ENCODE results near the gene AKR7A3. TPM values are rescaled to one million over a fixed set of nuclear protein-coding genes. Genes with fewer than 3 reads are reported as not detected.

The AKR7A3 gene
- total and polyA plus RNA-seq, 8 donors, result 24.0 to 510 (median 145) TPM

- intact Hi-C loops (cut with DNase I; ENCODE audit: low total_unique reads), result no loop called here
- WGBS, 5 donors, result 85 to 93% (median 86%) methylated on average over 13 to 16 of the region's 16 CpGs
- Histone ChIP-seq H3K4me1 (no peaks in the 10 kb centered on the region), H3K9me3 (no peaks in the 10 kb centered on the region), H3K27ac (no peak overlapping the region), H3K36me3 (peaks cover 35 to 89% (median 82%) of the 10 kb centered on the region in 4 donors), H3K4me3 (no peak overlapping the region), H3K27me3 (no peaks in the 10 kb centered on the region)
- DNase-seq, result no peak
- TF ChIP-seq POLR2A (IDR thresholded peaks at IDR 0.05), result no peak
- TF ChIP-seq POLR2AphosphoS5 (IDR thresholded peaks at IDR 0.05), result no peak
- TF ChIP-seq, protein P1, sequence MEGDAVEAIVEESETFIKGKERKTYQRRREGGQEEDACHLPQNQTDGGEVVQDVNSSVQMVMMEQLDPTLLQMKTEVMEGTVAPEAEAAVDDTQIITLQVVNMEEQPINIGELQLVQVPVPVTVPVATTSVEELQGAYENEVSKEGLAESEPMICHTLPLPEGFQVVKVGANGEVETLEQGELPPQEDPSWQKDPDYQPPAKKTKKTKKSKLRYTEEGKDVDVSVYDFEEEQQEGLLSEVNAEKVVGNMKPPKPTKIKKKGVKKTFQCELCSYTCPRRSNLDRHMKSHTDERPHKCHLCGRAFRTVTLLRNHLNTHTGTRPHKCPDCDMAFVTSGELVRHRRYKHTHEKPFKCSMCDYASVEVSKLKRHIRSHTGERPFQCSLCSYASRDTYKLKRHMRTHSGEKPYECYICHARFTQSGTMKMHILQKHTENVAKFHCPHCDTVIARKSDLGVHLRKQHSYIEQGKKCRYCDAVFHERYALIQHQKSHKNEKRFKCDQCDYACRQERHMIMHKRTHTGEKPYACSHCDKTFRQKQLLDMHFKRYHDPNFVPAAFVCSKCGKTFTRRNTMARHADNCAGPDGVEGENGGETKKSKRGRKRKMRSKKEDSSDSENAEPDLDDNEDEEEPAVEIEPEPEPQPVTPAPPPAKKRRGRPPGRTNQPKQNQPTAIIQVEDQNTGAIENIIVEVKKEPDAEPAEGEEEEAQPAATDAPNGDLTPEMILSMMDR (IDR thresholded peaks at IDR 0.05), result no peak
- no peak for TF ChIP-seq EP300 (IDR thresholded peaks at IDR 0.05)
These were observed 38.7 kb upstream of the AKR7A3 start for GRCh38 chr1:19327301-19327700.

GRCh38 chr1:19326748-19327065 lies 38.1 kb upstream of the AKR7A3 start:
- Histone ChIP-seq H3K27me3 (no peaks in the 10 kb centered on the region), H3K36me3 (peaks cover 35 to 95% (median 87%) of the 10 kb centered on the region in 4 donors), H3K4me1 (no peaks in the 10 kb centered on the region), H3K27ac (no peak overlapping the region), H3K9me3 (no peaks in the 10 kb centered on the region), H3K4me3 (no peak overlapping the region)
- DNase-seq, result no peak
- intact Hi-C loops (cut with DNase I; ENCODE audit: low total_unique reads), result no loop called here
- WGBS, 5 donors, result 79 to 92% (median 82%) methylated on average over 6 of the region's 6 CpGs
- TF ChIP-seq, protein P1 (IDR thresholded peaks at IDR 0.05), result no peak
- TF ChIP-seq POLR2AphosphoS5 (IDR thresholded peaks at IDR 0.05) (no peak), POLR2A (IDR thresholded peaks at IDR 0.05) (no peak), EP300 (IDR thresholded peaks at IDR 0.05) (no peak)

DNA sequence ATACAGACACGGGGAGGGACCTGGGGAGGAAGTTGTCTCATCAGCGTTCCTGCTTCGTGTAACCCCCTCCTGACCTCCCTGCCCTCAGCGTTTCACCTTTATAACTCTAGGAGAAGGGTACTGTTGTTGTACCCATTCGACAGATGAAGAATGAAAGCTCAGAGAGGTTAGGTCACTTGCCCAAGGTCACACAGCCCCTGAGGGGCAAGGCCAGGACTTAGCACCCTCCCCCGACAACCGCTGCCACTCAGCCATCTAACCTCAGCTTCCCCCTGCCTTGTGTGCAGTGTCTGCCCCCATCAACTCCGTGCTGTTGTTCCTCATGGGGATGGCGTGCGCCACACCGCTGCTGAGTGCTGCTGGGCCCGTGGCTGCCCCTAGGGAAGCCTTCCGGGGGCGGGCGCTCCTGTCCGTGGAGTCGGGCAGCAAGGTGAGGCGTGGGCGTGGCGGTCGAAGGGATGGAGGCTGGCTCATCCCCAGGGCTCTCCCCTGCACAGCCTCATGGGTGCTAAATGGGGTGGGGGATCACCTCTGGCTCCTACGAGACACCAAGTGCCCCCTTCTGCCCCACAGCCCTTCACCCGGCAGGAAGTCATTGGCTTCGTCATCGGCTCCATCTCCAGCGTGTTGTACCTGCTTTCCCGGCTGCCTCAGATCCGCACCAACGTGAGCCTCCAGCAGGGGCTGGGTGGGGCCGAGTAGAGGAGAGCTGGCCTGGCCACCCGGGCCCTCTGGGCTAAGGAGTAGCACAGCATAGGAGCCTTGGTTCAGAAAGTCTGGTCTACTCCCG lies 37.6 kb upstream of the AKR7A3 start:
- no peak for DNase-seq
- Histone ChIP-seq H3K9me3 (no peaks in the 10 kb centered on the region), H3K4me3 (no peak overlapping the region), H3K36me3 (peaks cover 35 to 99% (median 85%) of the 10 kb centered on the region in 4 donors), H3K27me3 (no peaks in the 10 kb centered on the region), H3K27ac (no peak overlapping the region), H3K4me1 (no peaks in the 10 kb centered on the region)
- intact Hi-C loops (cut with DNase I; ENCODE audit: low total_unique reads), result no loop called here
- TF ChIP-seq, protein P1 (IDR thresholded peaks at IDR 0.05), result no peak
- TF ChIP-seq POLR2A (IDR thresholded peaks at IDR 0.05), result no peak
- TF ChIP-seq EP300 (IDR thresholded peaks at IDR 0.05), result no peak
- no peak for TF ChIP-seq POLR2AphosphoS5 (IDR thresholded peaks at IDR 0.05)
- 80 to 87% (median 86%) methylated on average over 10 to 32 of the region's 32 CpGs for WGBS, 5 donors

GRCh38 chr1:19325368-19325957 lies 36.9 kb upstream of the AKR7A3 start:
- no peaks in the 10 kb centered on the region for H3K27me3 ChIP-seq
- no peak overlapping the region for H3K4me3 ChIP-seq
- no peaks in the 10 kb centered on the region for H3K9me3 ChIP-seq
- no peaks in the 10 kb centered on the region for H3K4me1 ChIP-seq
- H3K27ac ChIP-seq, result no peak overlapping the region
- 73 to 87% (median 85%) methylated on average over 8 to 19 of the region's 19 CpGs for WGBS, 5 donors
- intact Hi-C loops (cut with DNase I; ENCODE audit: low total_unique reads), result no loop called here
- peaks cover 35 to 93% (median 85%) of the 10 kb centered on the region in 4 donors for H3K36me3 ChIP-seq
- no peak for DNase-seq
- TF ChIP-seq POLR2AphosphoS5 (IDR thresholded peaks at IDR 0.05), result no peak

- Histone ChIP-seq H3K4me1 (no peaks in the 10 kb centered on the region), H3K27ac (no peak overlapping the region), H3K9me3 (no peaks in the 10 kb centered on the region), H3K36me3 (peaks cover 35 to 91% (median 84%) of the 10 kb centered on the region in 4 donors), H3K4me3 (no peak overlapping the region), H3K27me3 (no peaks in the 10 kb centered on the region)
- no peak for TF ChIP-seq EP300 (IDR thresholded peaks at IDR 0.05)
- intact Hi-C loops (cut with DNase I; ENCODE audit: low total_unique reads), result no loop called here
- WGBS, 5 donors, result 94 to 98% (median 97%) methylated on average over 6 to 9 of the region's 9 CpGs
- no peak for DNase-seq
These were observed 36.1 kb upstream of the AKR7A3 start for GRCh38 chr1:19324665-19324990.
